Measurements from ENCODE around the gene EVI5L.

- TF ChIP-seq POLR2A (IDR thresholded peaks at IDR 0.05; ENCODE audit: low read length) (no peak), GATA1 (IDR thresholded peaks at IDR 0.05; ENCODE audit: low read depth, low read length) (no peak)
These were observed 14.7 kb upstream of the EVI5L start for GRCh38 chr19:7815325-7815724.

All from erythroblast (primary cell).